MCF 10A (cell line): ENCODE data around the gene KIAA1755. TPM values are rescaled to one million over a fixed set of nuclear protein-coding genes. Genes with fewer than 3 reads are reported as not detected.

Experiments used
- BruUV-seq: library from RNA; stranded (reverse); fragments of 400-500 nt; replicated peaks from 2 replicates; lab custom pipeline; 2021; lab: Mats Ljungman, UMichigan
- CTCF ChIA-PET: fragments of 300-600 bp; sonication (Branson Sonifier 250); formaldehyde crosslinking; extraction: SDS; loops from one replicate; lab custom pipeline; 2021; ENCODE audit warnings: antibody characterized with exemption, inconsistent platforms; lab: Yijun Ruan, JAX
- POLR2A ChIA-PET: fragments of 300-600, 350-650 bp; sonication (Branson Sonifier 250); formaldehyde crosslinking; extraction: SDS; loops from one replicate; lab custom pipeline; 2020; ENCODE audit warnings: antibody characterized with exemption, inconsistent platforms; lab: Yijun Ruan, JAX
- DNase-seq: peaks from one replicate; pipeline ENCODE4 v3.0.0-alpha.2; 2018; ENCODE audit not compliant: unreplicated experiment
- H3K27ac Mint-ChIP-seq: one replicate; pipeline ENCODE4 v1.8.0; 2022; ENCODE audit warnings: mild to moderate bottlenecking, low read depth, mixed read lengths; ENCODE audit not compliant: unreplicated experiment
- H3K27me3 Mint-ChIP-seq: one replicate; pipeline ENCODE4 v1.8.0; 2022; ENCODE audit warnings: mixed read lengths; ENCODE audit not compliant: insufficient read depth, unreplicated experiment
- H3K36me3 Mint-ChIP-seq: one replicate; pipeline ENCODE4 v1.8.0; 2022; ENCODE audit warnings: mild to moderate bottlenecking, moderate library complexity, mixed read lengths; ENCODE audit not compliant: insufficient read depth, unreplicated experiment
- H3K4me1 Mint-ChIP-seq: one replicate; pipeline ENCODE4 v1.8.0; 2022; ENCODE audit warnings: mixed read lengths; ENCODE audit not compliant: insufficient read depth, unreplicated experiment
- H3K4me3 Mint-ChIP-seq: one replicate; pipeline ENCODE4 v1.8.0; 2022; ENCODE audit warnings: mild to moderate bottlenecking, moderate library complexity, mixed read lengths; ENCODE audit not compliant: unreplicated experiment
- H3K9me3 Mint-ChIP-seq: one replicate; pipeline ENCODE4 v1.8.0; 2022; ENCODE audit warnings: mixed read lengths; ENCODE audit not compliant: unreplicated experiment
- CTCF ChIP-seq: fragments of 200-600 bp; IDR thresholded peaks from one replicate; pipeline ENCODE4 v1.8.0; 2022; ENCODE audit warnings: antibody characterized with exemption, mild to moderate bottlenecking; ENCODE audit not compliant: unreplicated experiment
- intact Hi-C: fragments of 100-400 bp; cut with micrococcal nuclease; formaldehyde crosslinking; loops from 2 replicates; pipeline ENCODE4 v1.14.1; 2022
- total RNA-seq: library from RNA; stranded (reverse); gene quantifications from 2 replicates; pipeline ENCODE4 v1.2.3, GENCODE V29; 2022

The KIAA1755 gene
- total RNA-seq, 1 experiment from 2014 or later, result not detected

GRCh38 chr20:38213607-38213940 lies 47.0 kb downstream of the KIAA1755 start:
- no peak for TF ChIP-seq CTCF
- Mint-ChIP-seq H3K27ac (no peak overlapping the region), H3K9me3 (no peaks in the 10 kb centered on the region), H3K4me1 (peaks cover 6% of the 10 kb centered on the region), H3K27me3 (no peaks in the 10 kb centered on the region), H3K36me3 (no peaks in the 10 kb centered on the region), H3K4me3 (no peak overlapping the region)
- intact Hi-C loops, result no loop called here
- DNase-seq, result no peak
- BruUV-seq, result no TSS peak
- CTCF ChIA-PET, result interaction anchor here (0.5 to 20.2 kb wide), 6 partner anchors 9 to 205 kb away, joined by 3 to 782 read pairs (median 176); no protein-coding TSS in a partner anchor
- POLR2A ChIA-PET, result interaction anchor here (2.0 kb wide), 1 partner anchor 17 kb away, joined by 4 read pairs; no protein-coding TSS in a partner anchor

- H3K4me1 Mint-ChIP-seq, result peaks cover 2% of the 10 kb centered on the region
- H3K9me3 Mint-ChIP-seq, result no peaks in the 10 kb centered on the region
- no peak overlapping the region for H3K4me3 Mint-ChIP-seq
- intact Hi-C loops, result no loop called here
- no TSS peak for BruUV-seq
- CTCF ChIA-PET, result interaction anchor here (0.5 to 20.2 kb wide), 8 partner anchors 9 to 221 kb away, joined by 3 to 782 read pairs (median 78); no protein-coding TSS in a partner anchor
- no peaks in the 10 kb centered on the region for H3K27me3 Mint-ChIP-seq
- TF ChIP-seq CTCF, result no peak
- no peak overlapping the region for H3K27ac Mint-ChIP-seq
- no peaks in the 10 kb centered on the region for H3K36me3 Mint-ChIP-seq
- POLR2A ChIA-PET, result interaction anchor here (1.1 to 2.0 kb wide), 2 partner anchors 12 to 16 kb away, joined by 4 to 5 read pairs; no protein-coding TSS in a partner anchor
- DNase-seq, result no peak
Observed at GRCh38 chr20:38212806-38213606, 47.5 kb downstream of the KIAA1755 start.

GRCh38 chr20:38211200-38212097 lies 49.1 kb downstream of the KIAA1755 start:
- TF ChIP-seq CTCF, result no peak
- BruUV-seq, result no TSS peak
- DNase-seq, result peak; percentile 66
- no peak overlapping the region for H3K4me3 Mint-ChIP-seq
- H3K27ac Mint-ChIP-seq, result no peak overlapping the region
- intact Hi-C loops, result no loop called here
- H3K4me1 Mint-ChIP-seq, result no peaks in the 10 kb centered on the region
- H3K9me3 Mint-ChIP-seq, result peaks cover 5% of the 10 kb centered on the region
- ChIA-PET CTCF (interaction anchor here (0.6 to 9.1 kb wide), 7 partner anchors 10 to 136 kb away, joined by 3 to 153 read pairs (median 4); no protein-coding TSS in a partner anchor), POLR2A (interaction anchor here (1.2 to 1.5 kb wide), 3 partner anchors 15 to 158 kb away, joined by 3 to 5 read pairs (median 4); no protein-coding TSS in a partner anchor)
- no peaks in the 10 kb centered on the region for H3K36me3 Mint-ChIP-seq
- no peaks in the 10 kb centered on the region for H3K27me3 Mint-ChIP-seq
